ENCODE data around the gene SPATA31D1.

The SPATA31D1 gene

GRCh38 chr9:82012276-82012675 is 23.7 kb downstream of the SPATA31D1 start:
- H3K27ac ChIP-seq (ENCODE audit: low read depth, low read length) = no peak overlapping the region
- no peaks in the 10 kb centered on the region for H3K4me1 ChIP-seq (ENCODE audit: control insufficient read depth in 5 of 5, insufficient read depth in 5 of 5, low read length in 5 of 5)
- H3K36me3 ChIP-seq (ENCODE audit: control insufficient read depth in 5 of 5, insufficient read depth in 5 of 5, low read length in 5 of 5) = no peaks in the 10 kb centered on the region
- H3K27me3 ChIP-seq (ENCODE audit: control insufficient read depth in 5 of 5, insufficient read depth in 4 of 5, low read length in 5 of 5) = no peaks in the 10 kb centered on the region
- no peak overlapping the region for H3K9ac ChIP-seq (ENCODE audit: low read length in 5 of 5)
- H3K4me3 ChIP-seq (ENCODE audit: low read depth in 1 of 5, low read length in 5 of 5) = no peak overlapping the region
- peaks cover 0 to 9% (median 5%) of the 10 kb centered on the region in 5 donors for H3K9me3 ChIP-seq (ENCODE audit: control insufficient read depth in 5 of 5, low read length in 5 of 5)

GRCh38 chr9:82020331-82020730 is 31.8 kb downstream of the SPATA31D1 start:
- Histone ChIP-seq H3K27me3 (ENCODE audit: control insufficient read depth in 5 of 5, insufficient read depth in 4 of 5, low read length in 5 of 5) (no peaks in the 10 kb centered on the region), H3K9ac (ENCODE audit: low read length in 5 of 5) (no peak overlapping the region), H3K9me3 (ENCODE audit: control insufficient read depth in 5 of 5, low read length in 5 of 5) (peaks cover 0 to 4% (median under 1%) of the 10 kb centered on the region in 5 donors), H3K36me3 (ENCODE audit: control insufficient read depth in 5 of 5, insufficient read depth in 5 of 5, low read length in 5 of 5) (no peaks in the 10 kb centered on the region), H3K27ac (ENCODE audit: low read depth, low read length) (no peak overlapping the region), H3K4me1 (ENCODE audit: control insufficient read depth in 5 of 5, insufficient read depth in 5 of 5, low read length in 5 of 5) (no peaks in the 10 kb centered on the region), H3K4me3 (ENCODE audit: low read depth in 1 of 5, low read length in 5 of 5) (no peak overlapping the region)

GRCh38 chr9:82021198-82021597 is 32.6 kb downstream of the SPATA31D1 start:
- Histone ChIP-seq H3K4me3 (ENCODE audit: low read depth in 1 of 5, low read length in 5 of 5) (no peak overlapping the region), H3K27me3 (ENCODE audit: control insufficient read depth in 5 of 5, insufficient read depth in 4 of 5, low read length in 5 of 5) (no peaks in the 10 kb centered on the region), H3K9me3 (ENCODE audit: control insufficient read depth in 5 of 5, low read length in 5 of 5) (peaks cover 0 to 4% (median 0%) of the 10 kb centered on the region in 5 donors), H3K9ac (ENCODE audit: low read length in 5 of 5) (no peak overlapping the region), H3K27ac (ENCODE audit: low read depth, low read length) (no peak overlapping the region), H3K4me1 (ENCODE audit: control insufficient read depth in 5 of 5, insufficient read depth in 5 of 5, low read length in 5 of 5) (no peaks in the 10 kb centered on the region), H3K36me3 (ENCODE audit: control insufficient read depth in 5 of 5, insufficient read depth in 5 of 5, low read length in 5 of 5) (no peaks in the 10 kb centered on the region)

GRCh38 chr9:82022121-82022520 is 33.5 kb downstream of the SPATA31D1 start:
- H3K9ac ChIP-seq (ENCODE audit: low read length in 5 of 5) = no peak overlapping the region
- no peak overlapping the region for H3K4me3 ChIP-seq (ENCODE audit: low read depth in 1 of 5, low read length in 5 of 5)
- no peaks in the 10 kb centered on the region for H3K27me3 ChIP-seq (ENCODE audit: control insufficient read depth in 5 of 5, insufficient read depth in 4 of 5, low read length in 5 of 5)
- H3K27ac ChIP-seq (ENCODE audit: low read depth, low read length) = no peak overlapping the region
- peaks cover 0 to 4% (median 0%) of the 10 kb centered on the region in 5 donors for H3K9me3 ChIP-seq (ENCODE audit: control insufficient read depth in 5 of 5, low read length in 5 of 5)
- H3K4me1 ChIP-seq (ENCODE audit: control insufficient read depth in 5 of 5, insufficient read depth in 5 of 5, low read length in 5 of 5) = no peaks in the 10 kb centered on the region
- no peaks in the 10 kb centered on the region for H3K36me3 ChIP-seq (ENCODE audit: control insufficient read depth in 5 of 5, insufficient read depth in 5 of 5, low read length in 5 of 5)

- no peaks in the 10 kb centered on the region for H3K4me1 ChIP-seq (ENCODE audit: control insufficient read depth in 5 of 5, insufficient read depth in 5 of 5, low read length in 5 of 5)
- no peaks in the 10 kb centered on the region for H3K36me3 ChIP-seq (ENCODE audit: control insufficient read depth in 5 of 5, insufficient read depth in 5 of 5, low read length in 5 of 5)
- H3K27ac ChIP-seq (ENCODE audit: low read depth, low read length) = no peak overlapping the region
- H3K4me3 ChIP-seq (ENCODE audit: low read depth in 1 of 5, low read length in 5 of 5) = no peak overlapping the region
- no peaks in the 10 kb centered on the region for H3K27me3 ChIP-seq (ENCODE audit: control insufficient read depth in 5 of 5, insufficient read depth in 4 of 5, low read length in 5 of 5)
- no peaks in the 10 kb centered on the region for H3K9me3 ChIP-seq (ENCODE audit: control insufficient read depth in 5 of 5, low read length in 5 of 5)
- no peak overlapping the region for H3K9ac ChIP-seq (ENCODE audit: low read length in 5 of 5)
These were observed 36.3 kb downstream of the SPATA31D1 start for GRCh38 chr9:82024908-82025307.

- Histone ChIP-seq H3K36me3 (ENCODE audit: control insufficient read depth in 5 of 5, insufficient read depth in 5 of 5, low read length in 5 of 5) (no peaks in the 10 kb centered on the region), H3K4me3 (ENCODE audit: low read depth in 1 of 5, low read length in 5 of 5) (no peak overlapping the region), H3K9ac (ENCODE audit: low read length in 5 of 5) (no peak overlapping the region), H3K27ac (ENCODE audit: low read depth, low read length) (no peak overlapping the region), H3K27me3 (ENCODE audit: control insufficient read depth in 5 of 5, insufficient read depth in 4 of 5, low read length in 5 of 5) (no peaks in the 10 kb centered on the region), H3K4me1 (ENCODE audit: control insufficient read depth in 5 of 5, insufficient read depth in 5 of 5, low read length in 5 of 5) (no peaks in the 10 kb centered on the region), H3K9me3 (ENCODE audit: control insufficient read depth in 5 of 5, low read length in 5 of 5) (no peaks in the 10 kb centered on the region)
These were observed 43.1 kb downstream of the SPATA31D1 start for GRCh38 chr9:82031538-82032280.

GRCh38 chr9:82034956-82035731 is 46.6 kb downstream of the SPATA31D1 start:
- Histone ChIP-seq H3K4me3 (ENCODE audit: low read depth in 1 of 5, low read length in 5 of 5) (no peak overlapping the region), H3K36me3 (ENCODE audit: control insufficient read depth in 5 of 5, insufficient read depth in 5 of 5, low read length in 5 of 5) (no peaks in the 10 kb centered on the region), H3K9me3 (ENCODE audit: control insufficient read depth in 5 of 5, low read length in 5 of 5) (no peaks in the 10 kb centered on the region), H3K27me3 (ENCODE audit: control insufficient read depth in 5 of 5, insufficient read depth in 4 of 5, low read length in 5 of 5) (no peaks in the 10 kb centered on the region), H3K4me1 (ENCODE audit: control insufficient read depth in 5 of 5, insufficient read depth in 5 of 5, low read length in 5 of 5) (no peaks in the 10 kb centered on the region), H3K27ac (ENCODE audit: low read depth, low read length) (no peak overlapping the region), H3K9ac (ENCODE audit: low read length in 5 of 5) (no peak overlapping the region)

GRCh38 chr9:82036086-82036485 is 47.5 kb downstream of the SPATA31D1 start:
- no peaks in the 10 kb centered on the region for H3K27me3 ChIP-seq (ENCODE audit: control insufficient read depth in 5 of 5, insufficient read depth in 4 of 5, low read length in 5 of 5)
- no peak overlapping the region for H3K9ac ChIP-seq (ENCODE audit: low read length in 5 of 5)
- H3K27ac ChIP-seq (ENCODE audit: low read depth, low read length) = no peak overlapping the region
- H3K36me3 ChIP-seq (ENCODE audit: control insufficient read depth in 5 of 5, insufficient read depth in 5 of 5, low read length in 5 of 5) = no peaks in the 10 kb centered on the region
- no peak overlapping the region for H3K4me3 ChIP-seq (ENCODE audit: low read depth in 1 of 5, low read length in 5 of 5)
- no peaks in the 10 kb centered on the region for H3K9me3 ChIP-seq (ENCODE audit: control insufficient read depth in 5 of 5, low read length in 5 of 5)
- no peaks in the 10 kb centered on the region for H3K4me1 ChIP-seq (ENCODE audit: control insufficient read depth in 5 of 5, insufficient read depth in 5 of 5, low read length in 5 of 5)

- Histone ChIP-seq H3K4me1 (ENCODE audit: control insufficient read depth in 5 of 5, insufficient read depth in 5 of 5, low read length in 5 of 5) (no peaks in the 10 kb centered on the region), H3K9me3 (ENCODE audit: control insufficient read depth in 5 of 5, low read length in 5 of 5) (no peaks in the 10 kb centered on the region), H3K27ac (ENCODE audit: low read depth, low read length) (no peak overlapping the region), H3K36me3 (ENCODE audit: control insufficient read depth in 5 of 5, insufficient read depth in 5 of 5, low read length in 5 of 5) (no peaks in the 10 kb centered on the region), H3K4me3 (ENCODE audit: low read depth in 1 of 5, low read length in 5 of 5) (no peak overlapping the region), H3K27me3 (ENCODE audit: control insufficient read depth in 5 of 5, insufficient read depth in 4 of 5, low read length in 5 of 5) (no peaks in the 10 kb centered on the region), H3K9ac (ENCODE audit: low read length in 5 of 5) (no peak overlapping the region)
These were observed 48.6 kb downstream of the SPATA31D1 start for GRCh38 chr9:82037126-82037525.

GRCh38 chr9:82038897-82039296 is 50.3 kb downstream of the SPATA31D1 start:
- no peaks in the 10 kb centered on the region for H3K27me3 ChIP-seq (ENCODE audit: control insufficient read depth in 5 of 5, insufficient read depth in 4 of 5, low read length in 5 of 5)

More at GRCh38 chr9:82038897-82039296, 50.3 kb downstream of the SPATA31D1 start:
- no peak overlapping the region for H3K4me3 ChIP-seq (ENCODE audit: low read depth in 1 of 5, low read length in 5 of 5)
- H3K4me1 ChIP-seq (ENCODE audit: control insufficient read depth in 5 of 5, insufficient read depth in 5 of 5, low read length in 5 of 5) = no peaks in the 10 kb centered on the region
- no peak overlapping the region for H3K9ac ChIP-seq (ENCODE audit: low read length in 5 of 5)
- no peaks in the 10 kb centered on the region for H3K9me3 ChIP-seq (ENCODE audit: control insufficient read depth in 5 of 5, low read length in 5 of 5)
- H3K27ac ChIP-seq (ENCODE audit: low read depth, low read length) = no peak overlapping the region
- H3K36me3 ChIP-seq (ENCODE audit: control insufficient read depth in 5 of 5, insufficient read depth in 5 of 5, low read length in 5 of 5) = no peaks in the 10 kb centered on the region

Data from subcutaneous abdominal adipose tissue (tissue), 5 donors.